HG02763 (cell line): Measurements from ENCODE around the gene ITSN1.
"Not testable (repeated sequence)": the region's sequence is repeated elsewhere in the genome, so short reads cannot be mapped to it uniquely, and the experiment has no call there.

Experiments
- ATAC-seq: cut with Tn5 transposase; IDR thresholded peaks from one replicate; pipeline ENCODE4 v1.9.1; 2021; ENCODE audit warnings: mild to moderate bottlenecking, moderate library complexity; ENCODE audit not compliant: unreplicated experiment

The ITSN1 gene

GRCh38 chr21:33650929-33651509 is 8.7 kb downstream of the ITSN1 start:
- no peak for ATAC-seq

- ATAC-seq, result no peak
These were observed 9.8 kb downstream of the ITSN1 start for GRCh38 chr21:33651965-33652680.

- ATAC-seq, result no peak
These were observed 12.1 kb downstream of the ITSN1 start for GRCh38 chr21:33654412-33654811.

GRCh38 chr21:33655588-33656221 is 13.4 kb downstream of the ITSN1 start:
- no peak for ATAC-seq

- no peak for ATAC-seq
These were observed 15.0 kb downstream of the ITSN1 start for GRCh38 chr21:33657124-33657820.

- ATAC-seq, result no peak
These were observed 16.7 kb downstream of the ITSN1 start for GRCh38 chr21:33658919-33659567.

GRCh38 chr21:33659568-33659949 is 17.3 kb downstream of the ITSN1 start:
- no peak for ATAC-seq

- ATAC-seq, result no peak
These were observed 18.1 kb downstream of the ITSN1 start for GRCh38 chr21:33660406-33660805.

- ATAC-seq, result no peak
These were observed 18.8 kb downstream of the ITSN1 start for GRCh38 chr21:33661146-33661545.

- ATAC-seq, result no peak
These were observed 19.7 kb downstream of the ITSN1 start for GRCh38 chr21:33662046-33662445.

GRCh38 chr21:33663241-33663640 is 20.9 kb downstream of the ITSN1 start:
- ATAC-seq, result no peak

- no peak for ATAC-seq
These were observed 21.8 kb downstream of the ITSN1 start for GRCh38 chr21:33664135-33664534.

- no peak for ATAC-seq
These were observed 23.9 kb downstream of the ITSN1 start for GRCh38 chr21:33666153-33666552.

- no peak for ATAC-seq
These were observed 25.3 kb downstream of the ITSN1 start for GRCh38 chr21:33667636-33668035.

- ATAC-seq, result no peak
These were observed 25.9 kb downstream of the ITSN1 start for GRCh38 chr21:33668180-33668579.

GRCh38 chr21:33668620-33669019 is 26.3 kb downstream of the ITSN1 start:
- no peak for ATAC-seq

GRCh38 chr21:33670076-33670978 is 28.0 kb downstream of the ITSN1 start:
- ATAC-seq, result no peak

GRCh38 chr21:33673473-33673872 is 31.2 kb downstream of the ITSN1 start:
- ATAC-seq, result no peak

- no peak for ATAC-seq
These were observed 31.9 kb downstream of the ITSN1 start for GRCh38 chr21:33674226-33674625.

- not testable (repeated sequence) for ATAC-seq
These were observed 34.4 kb downstream of the ITSN1 start for GRCh38 chr21:33676666-33677065.
